HCT116 (cell line): ENCODE results near the gene CIDEA. TPM values are rescaled to one million over a fixed set of nuclear protein-coding genes. Genes with fewer than 3 reads are reported as not detected.

Source experiments
- ATAC-seq: fragments of 200-7000 bp; cut with Tn5 transposase; 2 replicates; pipeline ENCODE4 v1.9.1; 2020; ENCODE audit warnings: mild to moderate bottlenecking, moderate library complexity
- BruUV-seq: library from RNA; stranded (reverse); fragments of 400-500 nt; replicated peaks from 2 replicates; lab custom pipeline; 2021; lab: Mats Ljungman, UMichigan
- CTCF ChIA-PET: fragments of 300-600 bp; sonication (Branson Sonifier 250); formaldehyde crosslinking; loops from one replicate; lab custom pipeline; 2021; ENCODE audit warnings: antibody characterized with exemption; lab: Charles Lee
- POLR2A ChIA-PET: fragments of 300-600, 350-600 bp; sonication (Branson Sonifier 250); formaldehyde crosslinking; loops from one replicate; lab custom pipeline; 2021; ENCODE audit warnings: antibody characterized with exemption; lab: Charles Lee
- RAD21 ChIA-PET, 2 experiments: fragments of 300-600 bp; sonication (Branson Sonifier 250); formaldehyde crosslinking; loops; one replicate each; lab custom pipeline; 2023; ENCODE audit warnings: low total read pairs in 2 of 2; ENCODE audit not compliant: uncharacterized antibody in 2 of 2, unreplicated experiment in 2 of 2, low non-redundant PET in 1 of 2; lab: Charles Lee
- DNase-seq: peaks from one replicate; pipeline ENCODE4 v3.0.0-alpha.2; 2010; ENCODE audit warnings: low read depth, low spot score
- H2AFZ ChIP-seq: fragments of 200-600 bp; shearing (Covaris generic), sonication (generic); 2 replicates; pipeline ENCODE4 v1.6.1; 2017; ENCODE audit warnings: low read depth, mixed run types, mixed read lengths, antibody characterized with exemption, low read length; ENCODE audit not compliant: poor library complexity, severe bottlenecking
- H3K27ac ChIP-seq: 2 replicates; pipeline ENCODE4 v1.5.1; 2012; ENCODE audit warnings: low read depth, low read length
- H3K27me3 ChIP-seq: fragments of 200-600 bp; sonication (generic); 2 replicates; pipeline ENCODE4 v1.6.1; 2016; ENCODE audit warnings: mixed run types, low read length, mixed read lengths; ENCODE audit not compliant: insufficient read depth
- H3K36me3 ChIP-seq, 2 experiments: fragments of 200-500 bp in 1 of 2; fragments of 200-600 bp in 1 of 2; sonication (Bioruptor generic) in 1 of 2; sonication (generic) in 1 of 2; 2 replicates each; pipeline versions ENCODE4 v1.5.1 to v1.6.1; 2014 to 2016; ENCODE audit warnings: low read length in 2 of 2, inconsistent platforms in 1 of 2, mixed read lengths in 1 of 2, mixed run types in 1 of 2; ENCODE audit not compliant: insufficient read depth in 2 of 2, control insufficient read depth in 1 of 2
- H3K4me1 ChIP-seq, 2 experiments: fragments of 200-600 bp in 1 of 2; sonication (generic) in 1 of 2; 2 replicates each; pipeline versions ENCODE4 v1.5.1 to v1.6.1; 2012 to 2017; ENCODE audit warnings: low read length in 2 of 2, inconsistent platforms in 1 of 2, mild to moderate bottlenecking in 1 of 2, mixed read lengths in 1 of 2, mixed run types in 1 of 2, moderate library complexity in 1 of 2; ENCODE audit not compliant: insufficient read depth in 2 of 2, control insufficient read depth in 1 of 2
- H3K4me2 ChIP-seq: fragments of 200-600 bp; sonication (generic); 2 replicates; pipeline ENCODE4 v1.6.1; 2017; ENCODE audit warnings: mixed run types, low read length, mixed read lengths
- H3K4me3 ChIP-seq, 2 experiments: fragments of 200-600 bp in 1 of 2; sonication (generic) in 1 of 2; replicated peaks in 1 of 2; 2 replicates each; pipeline ENCODE4 v1.5.1; 2011 to 2016; ENCODE audit warnings: low read length in 2 of 2, control low read depth in 1 of 2, low read depth in 1 of 2, mild to moderate bottlenecking in 1 of 2, mixed read lengths in 1 of 2, mixed run types in 1 of 2
- H3K79me2 ChIP-seq: fragments of 200-600 bp; sonication (generic); 2 replicates; pipeline ENCODE4 v1.6.1; 2017; ENCODE audit warnings: mild to moderate bottlenecking, mixed run types, low read length, moderate library complexity, mixed read lengths; ENCODE audit not compliant: insufficient read depth
- H3K9ac ChIP-seq: fragments of 200-600 bp; sonication (generic); 2 replicates; pipeline ENCODE4 v1.6.1; 2016; ENCODE audit warnings: low read length, mixed read lengths
- H3K9me2 ChIP-seq: fragments of 200-600 bp; sonication (generic), shearing (Covaris generic); 2 replicates; pipeline ENCODE4 v1.6.1; 2017; ENCODE audit warnings: mixed run types, mild to moderate bottlenecking, moderate library complexity; ENCODE audit not compliant: insufficient read depth
- H3K9me3 ChIP-seq, 2 experiments: fragments of 200-500 bp in 1 of 2; fragments of 200-600 bp in 1 of 2; sonication (Bioruptor generic) in 1 of 2; sonication (generic) in 1 of 2; 2 replicates each; pipeline ENCODE4 v1.6.1; 2014 to 2017; ENCODE audit warnings: low read length in 2 of 2, mixed read lengths in 2 of 2, inconsistent platforms in 1 of 2, low read depth in 1 of 2, mild to moderate bottlenecking in 1 of 2, mixed run types in 1 of 2, moderate library complexity in 1 of 2; ENCODE audit not compliant: control insufficient read depth in 1 of 2, insufficient read depth in 1 of 2
- H4K20me1 ChIP-seq: fragments of 200-600 bp; sonication (generic), shearing (Covaris generic); 2 replicates; pipeline ENCODE4 v1.6.1; 2017; ENCODE audit warnings: mixed run types, mild to moderate bottlenecking, moderate library complexity; ENCODE audit not compliant: insufficient read depth
- ATF3 ChIP-seq: IDR thresholded peaks from 2 replicates; pipeline ENCODE4 v1.6.1; 2012
- CTCF ChIP-seq, 3 experiments: fragments of 200-600 bp in 1 of 3; sonication (generic) in 1 of 3; IDR thresholded peaks in 2 of 3; conservative IDR thresholded peaks in 1 of 3; 2 replicates each; pipeline ENCODE4 v1.5.1; 2012 to 2017; ENCODE audit warnings: low read depth in 2 of 3, low read length in 2 of 3, antibody characterized with exemption in 1 of 3, borderline replicate concordance in 1 of 3, control low read depth in 1 of 3, mild to moderate bottlenecking in 1 of 3, mixed read lengths in 1 of 3, mixed run types in 1 of 3, moderate library complexity in 1 of 3; ENCODE audit not compliant: insufficient read depth in 1 of 3
- EGR1 ChIP-seq: IDR thresholded peaks from 2 replicates; pipeline ENCODE4 v1.6.1; 2012; ENCODE audit warnings: low read depth
- EZH2 ChIP-seq: fragments of 200-600 bp; sonication (generic); IDR thresholded peaks from 2 replicates; pipeline ENCODE4 v1.6.1; 2017; ENCODE audit warnings: antibody characterized with exemption, mixed run types
- EZH2phosphoT487 ChIP-seq: fragments of 200-600 bp; IDR thresholded peaks from 2 replicates; pipeline ENCODE4 v1.6.1; 2018; ENCODE audit warnings: antibody characterized with exemption, borderline replicate concordance
- FOSL1 ChIP-seq: IDR thresholded peaks from 2 replicates; pipeline ENCODE4 v1.6.1; 2012; ENCODE audit warnings: low read depth
- JUND ChIP-seq: IDR thresholded peaks from 2 replicates; pipeline ENCODE4 v1.6.1; 2012
- MAX ChIP-seq: IDR thresholded peaks from 2 replicates; pipeline ENCODE4 v1.6.1; 2012
- POLR2A ChIP-seq: IDR thresholded peaks from 2 replicates; pipeline ENCODE4 v1.7.0; 2011; ENCODE audit warnings: borderline replicate concordance; ENCODE audit not compliant: insufficient read depth, insufficient read length; ENCODE audit errors: extremely low read depth
- POLR2AphosphoS5 ChIP-seq: IDR thresholded peaks from 2 replicates; pipeline ENCODE4 v1.6.1; 2011; ENCODE audit warnings: mild to moderate bottlenecking, low read depth, low read length, moderate library complexity
- RAD21 ChIP-seq: IDR thresholded peaks from 2 replicates; pipeline ENCODE4 v1.6.1; 2012; ENCODE audit warnings: low read depth, mild to moderate bottlenecking
- SIN3A ChIP-seq: IDR thresholded peaks from 2 replicates; pipeline ENCODE4 v1.6.1; 2012; ENCODE audit warnings: low read depth
- SP1 ChIP-seq: IDR thresholded peaks from 2 replicates; pipeline ENCODE4 v1.6.1; 2012; ENCODE audit warnings: low read depth
- SRF ChIP-seq: IDR thresholded peaks from 2 replicates; pipeline ENCODE4 v1.6.1; 2012; ENCODE audit warnings: low read depth
- ZBTB33 ChIP-seq: IDR thresholded peaks from 2 replicates; pipeline ENCODE4 v1.6.1; 2011; ENCODE audit warnings: mild to moderate bottlenecking, low read length, moderate library complexity; ENCODE audit not compliant: insufficient replicate concordance; ENCODE audit errors: extremely low read depth
- ZFX ChIP-seq: fragments of 450-650 bp; IDR thresholded peaks from 2 replicates; pipeline ENCODE4 v1.6.1; 2017
- ZNF274 ChIP-seq: fragments of 200-500 bp; sonication (Bioruptor generic); IDR thresholded peaks from 2 replicates; pipeline ENCODE4 v1.6.1; 2014; ENCODE audit warnings: mild to moderate bottlenecking, low read depth, low read length, inconsistent platforms
- intact Hi-C: fragments of 100-400 bp; cut with micrococcal nuclease; formaldehyde crosslinking; loops from 2 replicates; pipeline ENCODE4 v1.10.0; 2022
- total RNA-seq: library from RNA; stranded (reverse); gene quantifications from one replicate; pipeline ENCODE4 v1.2.1, GENCODE V29; 2021; ENCODE audit not compliant: unreplicated experiment

The CIDEA gene
- total RNA-seq, 1 experiment from 2014 or later: not detected

GRCh38 chr18:12309683-12310198, 55.6 kb downstream of the CIDEA start:
- H3K79me2 ChIP-seq: peaks cover 58% of the 10 kb centered on the region
- H3K4me2 ChIP-seq: peak overlapping the region; percentile 90
- intact Hi-C loops: no loop called here
- ATAC-seq (no peak), DNase-seq (no peak)
- ChIA-PET CTCF (no interaction called here), POLR2A (interaction anchor here (1.4 kb wide), 1 partner anchor 10 kb away, joined by 4 read pairs; no protein-coding TSS in a partner anchor), RAD21 (no interaction called here)
- H3K4me3 ChIP-seq: peak overlapping the region; percentile 73 to 91
- H3K9ac ChIP-seq: peak overlapping the region; percentile 92
- H3K9me3 ChIP-seq: peaks cover 0 to 5% of the 10 kb centered on the region in 2 experiments; a peak in 1 of 4 replicates
- BruUV-seq: TSS peak; percentile 55
- no peak overlapping the region for H2AFZ ChIP-seq
- TF ChIP-seq POLR2AphosphoS5 (no peak), SP1 (no peak), POLR2A (no peak), ZBTB33 (no peak), MAX (no peak), ZFX (no peak), EZH2 (no peak), SIN3A (no peak), ATF3 (no peak), JUND (no peak), EZH2phosphoT487 (no peak), CTCF (IDR thresholded peaks at IDR 0.05 in 2 of 3, conservative IDR thresholded peaks at IDR 0.05 in 1 of 3; ENCODE audit: borderline replicate concordance in 1 of 3, insufficient read depth in 1 of 3, low read depth in 2 of 3, low read length in 2 of 3) (no peak), SRF (no peak), EGR1 (no peak), FOSL1 (no peak), RAD21 (no peak), ZNF274 (no peak)
- no peaks in the 10 kb centered on the region for H3K27me3 ChIP-seq
- H3K27ac ChIP-seq: peak overlapping the region; percentile 94; the same call in 1 of the 2 replicates
- no peaks in the 10 kb centered on the region for H3K9me2 ChIP-seq
- H4K20me1 ChIP-seq: no peaks in the 10 kb centered on the region; the same call in 1 of the 2 replicates
- peaks cover 13 to 19% of the 10 kb centered on the region in 2 experiments for H3K4me1 ChIP-seq
- peaks cover 19 to 45% of the 10 kb centered on the region in 2 experiments for H3K36me3 ChIP-seq
